ENCODE data around the gene CALCB.

CALCB gene

GRCh38 chr11:15099267-15099666 is 25.9 kb downstream of the CALCB start:
- TF ChIP-seq EZH2phosphoT487 (IDR thresholded peaks at IDR 0.05; ENCODE audit: low read depth): no peak
- no peak for TF ChIP-seq CTCF (IDR thresholded peaks at IDR 0.05; ENCODE audit: low read depth, low read length)

GRCh38 chr11:15101072-15101709 is 27.8 kb downstream of the CALCB start:
- Histone ChIP-seq H3K36me3 (replicated peaks; ENCODE audit: low read depth, low read length) (no peaks in the 10 kb centered on the region), H3K4me3 (ENCODE audit: low read length) (peak overlapping the region; percentile 64), H3K27ac (ENCODE audit: low read length) (no peak overlapping the region), H3K79me2 (ENCODE audit: low read length) (no peaks in the 10 kb centered on the region), H3K4me1 (ENCODE audit: low read length) (peaks cover 4% of the 10 kb centered on the region; the same call in 1 of the 2 replicates), H3K27me3 (ENCODE audit: low read depth, low read length) (peaks cover 21% of the 10 kb centered on the region), H3K9ac (ENCODE audit: low read length) (no peak overlapping the region), H2AFZ (ENCODE audit: low read depth, low read length) (peak overlapping the region; percentile 79; the same call in 1 of the 2 replicates), H3K9me3 (ENCODE audit: insufficient read depth, low read length) (no peaks in the 10 kb centered on the region), H4K20me1 (ENCODE audit: insufficient read depth, low read length) (no peaks in the 10 kb centered on the region), H3K4me2 (ENCODE audit: low read length) (peak overlapping the region; percentile 82)
- TF ChIP-seq EZH2phosphoT487 (IDR thresholded peaks at IDR 0.05; ENCODE audit: low read depth) (no peak), CTCF (IDR thresholded peaks at IDR 0.05; ENCODE audit: low read depth, low read length) (peak; percentile 88)

More at GRCh38 chr11:15099267-15099666, 25.9 kb downstream of the CALCB start:
- no peaks in the 10 kb centered on the region for H4K20me1 ChIP-seq (ENCODE audit: insufficient read depth, low read length)
- no peak overlapping the region for H3K4me2 ChIP-seq (ENCODE audit: low read length)
- H3K9ac ChIP-seq (ENCODE audit: low read length): no peak overlapping the region
- H3K27ac ChIP-seq (ENCODE audit: low read length): no peak overlapping the region
- H2AFZ ChIP-seq (ENCODE audit: low read depth, low read length): no peak overlapping the region
- no peaks in the 10 kb centered on the region for H3K9me3 ChIP-seq (ENCODE audit: insufficient read depth, low read length)
- H3K4me3 ChIP-seq (ENCODE audit: low read length): no peak overlapping the region
- H3K36me3 ChIP-seq (replicated peaks; ENCODE audit: low read depth, low read length): no peaks in the 10 kb centered on the region
- H3K27me3 ChIP-seq (ENCODE audit: low read depth, low read length): peaks cover 21% of the 10 kb centered on the region
- H3K4me1 ChIP-seq (ENCODE audit: low read length): peaks cover 4% of the 10 kb centered on the region; the same call in 1 of the 2 replicates
- no peaks in the 10 kb centered on the region for H3K79me2 ChIP-seq (ENCODE audit: low read length)

- no peaks in the 10 kb centered on the region for H3K9me3 ChIP-seq (ENCODE audit: insufficient read depth, low read length)
- H2AFZ ChIP-seq (ENCODE audit: low read depth, low read length): no peak overlapping the region
- no peaks in the 10 kb centered on the region for H4K20me1 ChIP-seq (ENCODE audit: insufficient read depth, low read length)
- no peak overlapping the region for H3K4me2 ChIP-seq (ENCODE audit: low read length)
- no peak overlapping the region for H3K9ac ChIP-seq (ENCODE audit: low read length)
- no peaks in the 10 kb centered on the region for H3K36me3 ChIP-seq (replicated peaks; ENCODE audit: low read depth, low read length)
- H3K4me3 ChIP-seq (ENCODE audit: low read length): no peak overlapping the region
- no peak overlapping the region for H3K27ac ChIP-seq (ENCODE audit: low read length)
- no peaks in the 10 kb centered on the region for H3K79me2 ChIP-seq (ENCODE audit: low read length)
- TF ChIP-seq EZH2phosphoT487 (IDR thresholded peaks at IDR 0.05; ENCODE audit: low read depth): no peak
- no peak for TF ChIP-seq CTCF (IDR thresholded peaks at IDR 0.05; ENCODE audit: low read depth, low read length)
- H3K4me1 ChIP-seq (ENCODE audit: low read length): peaks cover 16% of the 10 kb centered on the region
- H3K27me3 ChIP-seq (ENCODE audit: low read depth, low read length): peaks cover 13% of the 10 kb centered on the region
Observed at GRCh38 chr11:15104166-15104565, 30.8 kb downstream of the CALCB start.

- Histone ChIP-seq H2AFZ (ENCODE audit: low read depth, low read length) (no peak overlapping the region), H3K9me3 (ENCODE audit: insufficient read depth, low read length) (no peaks in the 10 kb centered on the region), H3K27me3 (ENCODE audit: low read depth, low read length) (peaks cover 3% of the 10 kb centered on the region), H3K4me1 (ENCODE audit: low read length) (peaks cover 13% of the 10 kb centered on the region), H3K4me2 (ENCODE audit: low read length) (no peak overlapping the region), H3K27ac (ENCODE audit: low read length) (no peak overlapping the region), H4K20me1 (ENCODE audit: insufficient read depth, low read length) (no peaks in the 10 kb centered on the region), H3K9ac (ENCODE audit: low read length) (no peak overlapping the region), H3K36me3 (replicated peaks; ENCODE audit: low read depth, low read length) (no peaks in the 10 kb centered on the region), H3K4me3 (ENCODE audit: low read length) (no peak overlapping the region), H3K79me2 (ENCODE audit: low read length) (no peaks in the 10 kb centered on the region)
- TF ChIP-seq EZH2phosphoT487 (IDR thresholded peaks at IDR 0.05; ENCODE audit: low read depth) (no peak), CTCF (IDR thresholded peaks at IDR 0.05; ENCODE audit: low read depth, low read length) (no peak)
Observed at GRCh38 chr11:15106201-15106965, 33.0 kb downstream of the CALCB start.

Data from OCI-LY3 (cell line).